Activated CD8-positive, alpha-beta memory T cell treated with anti-CD3 and anti-CD28 coated beads, Interleukin-2, amount 50 U/mL, for 24 hours (primary cell): ENCODE measurements around the gene CD248.
A peak's percentile ranks its signal among the peaks of the same experiment; 100 is the strongest.
"Not testable (repeated sequence)": the region's sequence is repeated elsewhere in the genome, so short reads cannot be mapped to it uniquely, and the experiment has no call there.

Source experiments
- DNase-seq: peaks from one replicate; pipeline ENCODE4 v3.0.0-alpha.2; 2020; ENCODE audit errors: extremely low read depth

CD248 gene

DNA sequence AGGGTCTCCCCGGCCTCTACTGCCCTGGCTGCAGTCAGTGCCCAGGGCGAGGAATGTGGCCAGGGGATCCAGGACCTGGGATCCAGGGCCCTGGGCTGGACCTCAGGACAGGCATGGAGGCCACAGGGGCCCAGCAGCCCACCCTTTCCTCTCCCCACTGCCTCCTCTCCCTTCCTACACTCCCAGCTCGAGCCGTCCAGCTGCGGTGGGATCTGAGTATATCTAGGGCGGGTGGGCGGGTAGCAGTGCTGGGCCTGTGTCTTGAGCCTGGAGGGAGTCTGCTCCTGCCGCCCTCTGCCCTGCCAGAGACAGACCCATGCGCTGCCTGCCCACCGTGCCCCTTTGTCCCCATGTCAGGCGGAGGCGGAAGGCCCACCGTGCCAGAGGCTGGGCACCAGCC is 40.2 kb downstream of the CD248 start:
- DNase-seq, result not testable (repeated sequence)

DNA sequence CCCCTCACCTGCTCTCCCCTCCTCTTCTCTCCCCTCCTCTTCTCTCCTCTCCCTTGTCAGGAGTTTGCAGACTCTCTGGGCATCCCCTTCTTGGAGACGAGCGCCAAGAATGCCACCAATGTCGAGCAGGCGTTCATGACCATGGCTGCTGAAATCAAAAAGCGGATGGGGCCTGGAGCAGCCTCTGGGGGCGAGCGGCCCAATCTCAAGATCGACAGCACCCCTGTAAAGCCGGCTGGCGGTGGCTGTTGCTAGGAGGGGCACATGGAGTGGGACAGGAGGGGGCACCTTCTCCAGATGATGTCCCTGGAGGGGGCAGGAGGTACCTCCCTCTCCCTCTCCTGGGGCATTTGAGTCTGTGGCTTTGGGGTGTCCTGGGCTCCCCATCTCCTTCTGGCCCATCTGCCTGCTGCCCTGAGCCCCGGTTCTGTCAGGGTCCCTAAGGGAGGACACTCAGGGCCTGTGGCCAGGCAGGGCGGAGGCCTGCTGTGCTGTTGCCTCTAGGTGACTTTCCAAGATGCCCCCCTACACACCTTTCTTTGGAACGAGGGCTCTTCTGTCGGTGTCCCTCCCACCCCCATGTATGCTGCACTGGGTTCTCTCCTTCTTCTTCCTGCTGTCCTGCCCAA is 40.7 kb downstream of the CD248 start:
- DNase-seq, result no peak

DNA sequence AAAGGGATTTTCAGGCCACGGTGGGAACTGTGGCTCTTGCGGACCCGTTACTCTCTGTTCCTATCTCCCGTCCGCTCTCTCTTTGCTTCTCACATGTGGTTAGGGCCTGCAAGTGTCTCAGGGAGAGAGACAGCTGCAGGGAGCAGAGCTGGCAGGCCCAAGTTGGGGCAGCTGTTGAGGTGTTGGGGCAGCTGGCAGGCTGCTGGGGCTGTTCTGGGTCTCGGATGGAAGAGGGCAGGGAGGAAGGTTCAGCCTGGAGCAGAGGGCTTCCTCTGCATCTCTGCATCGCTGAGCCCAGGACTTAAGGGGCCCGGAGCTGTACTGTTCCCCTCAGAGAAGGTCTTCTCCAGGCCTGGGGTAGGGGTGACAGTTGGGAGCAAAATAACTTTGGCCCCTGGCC is 41.4 kb downstream of the CD248 start:
- DNase-seq, result no peak

DNA sequence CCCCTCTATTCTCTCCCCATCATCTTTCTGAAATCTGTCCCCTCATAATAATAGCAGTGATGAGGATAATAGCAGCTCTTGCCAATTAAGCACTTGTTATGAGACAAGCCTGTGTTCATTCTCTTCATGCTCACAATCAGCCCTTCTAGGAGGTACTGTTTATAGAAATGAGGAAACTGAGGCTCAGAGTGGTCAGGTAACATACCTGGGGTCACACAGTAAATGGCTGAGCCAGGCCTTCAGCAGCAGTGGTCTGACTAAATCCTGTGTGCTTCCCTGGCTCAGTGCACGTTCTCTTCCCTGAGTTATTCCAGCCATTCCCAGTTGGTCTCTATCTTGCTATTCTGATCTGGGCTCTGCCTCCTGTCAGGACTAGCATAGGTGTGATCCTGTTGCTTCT is 42.6 kb downstream of the CD248 start:
- DNase-seq, result no peak

DNA sequence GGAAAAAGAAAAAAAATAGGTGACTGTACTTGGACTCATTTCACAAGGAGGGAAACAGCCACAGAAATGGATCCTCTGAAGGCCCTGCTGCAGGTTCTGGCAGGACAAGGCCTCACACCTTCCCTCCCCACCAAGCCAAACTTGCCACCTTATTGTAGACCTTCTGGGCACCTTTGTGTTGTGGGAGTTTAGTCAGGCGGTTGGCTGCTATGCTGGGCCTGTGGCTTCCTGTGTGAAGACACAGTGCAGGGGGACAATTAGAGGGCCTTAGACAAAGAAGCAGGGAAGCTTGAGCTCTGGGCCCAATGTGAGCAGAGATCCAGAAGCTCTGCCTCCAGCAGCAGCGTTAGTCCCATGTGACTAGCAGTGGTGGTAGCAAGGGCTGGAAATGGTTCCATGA is 44.2 kb downstream of the CD248 start:
- no peak for DNase-seq

DNA sequence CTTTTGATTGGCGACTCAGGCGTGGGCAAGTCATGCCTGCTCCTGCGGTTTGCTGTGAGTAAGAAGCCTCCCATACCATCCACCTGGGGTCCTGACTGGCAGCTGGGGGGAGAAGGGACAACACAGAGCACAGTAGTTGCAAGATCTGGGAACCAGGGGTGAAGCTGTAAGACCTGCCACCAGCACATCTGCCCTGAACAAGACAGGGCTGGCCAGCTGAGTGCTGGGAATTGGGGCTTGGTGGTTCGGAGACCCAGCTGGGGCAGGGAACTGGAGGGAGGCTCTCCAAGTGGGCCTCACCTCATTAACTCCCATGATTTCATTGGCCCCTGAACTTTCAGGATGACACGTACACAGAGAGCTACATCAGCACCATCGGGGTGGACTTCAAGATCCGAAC is 45.0 kb downstream of the CD248 start:
- DNase-seq, result no peak

DNA sequence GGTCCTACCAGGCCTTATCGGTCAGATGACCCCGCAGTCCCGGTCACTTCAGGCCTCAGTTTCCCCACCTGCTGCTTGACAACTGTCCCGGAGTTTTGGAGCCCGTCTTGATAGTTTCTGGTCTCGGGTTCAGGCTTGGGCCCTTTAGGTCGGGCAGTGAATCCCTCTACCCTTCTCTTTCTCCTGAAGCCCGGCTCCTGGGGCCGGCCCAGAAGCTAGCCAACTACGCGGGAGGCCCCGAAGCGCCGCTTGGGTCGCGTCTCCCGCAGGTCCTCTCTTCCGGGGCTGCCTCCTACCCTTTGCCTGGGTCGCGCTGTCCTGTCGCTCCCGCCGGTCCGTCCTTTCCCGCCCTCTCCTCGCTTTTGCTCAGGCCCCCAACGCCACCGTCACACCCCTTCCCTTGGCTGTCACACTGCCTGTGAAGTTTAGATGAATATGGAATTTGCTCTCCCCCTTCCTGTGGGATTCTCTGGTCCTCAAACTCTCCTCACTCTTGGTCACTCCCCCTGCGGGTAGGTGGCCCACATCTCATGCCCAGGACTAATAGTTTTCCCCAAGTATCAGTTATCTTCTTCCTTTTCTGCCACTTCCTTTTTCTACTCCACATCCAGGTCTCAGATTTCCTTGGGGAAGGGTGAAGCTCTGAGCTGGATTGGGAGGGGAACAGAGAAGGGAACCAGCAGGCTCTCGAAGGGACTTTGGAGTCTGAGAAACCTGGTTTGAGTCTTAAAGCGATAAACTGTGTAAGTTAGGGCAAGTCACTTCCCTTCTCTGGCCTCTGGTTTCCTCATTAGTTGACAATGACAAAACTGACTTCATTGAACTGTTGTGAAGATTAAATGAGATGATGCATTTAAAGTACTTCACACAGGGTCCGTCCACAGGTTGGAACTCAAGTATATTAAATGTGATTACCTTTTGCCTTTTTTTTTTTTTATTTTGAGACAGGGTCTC is 47.6 kb downstream of the CD248 start:
- DNase-seq, result no peak

DNA sequence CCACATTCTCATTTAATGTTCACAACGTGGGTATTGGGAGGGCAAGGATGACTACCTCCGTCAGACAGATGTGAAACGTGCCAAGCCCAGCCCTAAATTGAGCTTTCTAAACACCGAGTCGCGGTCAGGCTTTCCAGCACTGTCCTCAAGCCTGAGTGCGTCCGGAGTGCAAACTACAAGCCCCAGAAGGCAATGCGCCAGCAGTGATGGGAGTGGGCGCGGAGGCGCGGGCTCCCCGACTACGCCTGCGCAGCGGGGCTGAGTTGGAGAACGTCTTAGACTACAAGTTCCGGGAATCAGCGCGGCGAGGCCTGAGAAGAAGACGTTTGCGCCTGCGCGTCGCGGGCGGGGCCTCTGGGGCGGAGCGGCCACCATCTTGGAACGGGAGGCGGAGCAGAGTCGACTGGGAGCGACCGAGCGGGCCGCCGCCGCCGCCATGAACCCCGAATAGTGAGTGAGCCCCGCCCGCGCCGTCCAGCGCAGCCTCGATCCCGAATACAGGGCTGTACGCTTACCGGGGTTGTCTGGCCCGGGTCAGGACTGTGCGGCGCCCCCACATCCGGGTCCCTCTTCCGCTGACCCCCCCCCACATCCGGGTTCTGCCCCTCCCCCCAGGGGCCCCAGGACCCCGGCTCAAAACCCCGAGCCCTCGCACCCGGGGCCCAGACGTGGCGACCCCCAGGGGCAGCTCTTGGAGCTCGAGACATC is 48.4 kb downstream of the CD248 start, which contains the start of gene RAB1B:
Gene RAB1B (plus strand): TSS at position 396 of the 708 bp plus-strand sequence. CDS start 41 bp downstream, at position 437.
- peak; percentile 99 for DNase-seq

DNA sequence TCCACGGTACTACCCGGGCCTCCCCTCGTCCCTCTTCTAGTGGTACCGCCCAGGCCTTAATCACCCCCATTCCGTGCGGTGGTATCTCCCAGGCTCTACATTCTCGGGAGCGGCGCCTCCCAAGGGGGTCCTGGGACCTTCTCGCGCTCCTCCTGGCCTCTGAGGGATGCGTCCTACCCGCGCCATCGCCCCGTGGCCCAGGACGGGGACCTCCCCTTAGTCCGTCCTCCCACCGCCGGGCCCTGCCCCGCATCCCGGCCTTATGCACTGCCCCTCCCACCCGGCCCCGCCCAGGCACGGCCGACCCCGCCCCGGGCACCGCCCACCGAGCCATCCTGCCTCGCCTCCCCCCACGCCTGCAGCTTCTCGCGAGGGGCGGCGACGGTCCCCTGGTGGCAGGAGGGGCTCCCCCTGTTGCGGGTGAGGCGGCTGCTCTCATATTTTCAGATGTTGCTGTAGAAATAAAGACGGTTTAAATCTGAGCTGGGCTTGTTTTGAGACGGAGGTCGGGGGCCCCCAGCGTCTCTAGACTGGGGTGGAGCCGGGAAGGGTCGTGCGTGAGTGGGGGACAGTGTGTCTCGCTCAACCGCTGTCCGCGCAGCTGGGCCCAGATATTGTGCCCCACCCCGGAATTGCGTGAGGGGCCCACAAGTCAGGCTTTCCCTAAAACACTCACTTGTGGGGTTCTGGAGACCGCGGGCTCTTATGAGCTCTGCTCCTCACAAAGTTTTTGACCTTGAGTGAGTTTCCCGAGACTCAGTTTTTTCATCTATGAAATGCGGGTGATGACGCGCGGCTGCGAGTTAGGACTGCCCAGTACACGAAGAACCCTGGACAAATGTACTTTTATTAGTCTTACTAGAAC is 49.2 kb downstream of the CD248 start:
- peak; percentile 58 for DNase-seq

DNA sequence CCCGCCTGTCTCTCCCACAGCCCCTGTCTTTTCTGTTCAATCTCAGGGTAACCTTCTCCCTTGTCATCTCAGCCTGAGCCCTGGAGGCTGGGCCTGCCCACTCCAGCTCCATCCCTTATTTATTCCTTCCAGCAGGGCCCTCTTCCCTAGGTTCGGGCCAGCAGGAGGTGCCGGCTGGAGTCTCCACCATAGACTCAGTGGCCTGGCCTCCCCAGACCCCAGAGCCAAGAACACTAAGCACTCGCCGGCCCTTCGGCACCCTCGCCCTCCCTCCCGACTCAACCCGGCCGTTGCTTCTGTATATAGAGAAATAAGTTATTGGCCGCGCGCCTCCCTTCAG is 49.8 kb downstream of the CD248 start:
- DNase-seq, result no peak

DNA sequence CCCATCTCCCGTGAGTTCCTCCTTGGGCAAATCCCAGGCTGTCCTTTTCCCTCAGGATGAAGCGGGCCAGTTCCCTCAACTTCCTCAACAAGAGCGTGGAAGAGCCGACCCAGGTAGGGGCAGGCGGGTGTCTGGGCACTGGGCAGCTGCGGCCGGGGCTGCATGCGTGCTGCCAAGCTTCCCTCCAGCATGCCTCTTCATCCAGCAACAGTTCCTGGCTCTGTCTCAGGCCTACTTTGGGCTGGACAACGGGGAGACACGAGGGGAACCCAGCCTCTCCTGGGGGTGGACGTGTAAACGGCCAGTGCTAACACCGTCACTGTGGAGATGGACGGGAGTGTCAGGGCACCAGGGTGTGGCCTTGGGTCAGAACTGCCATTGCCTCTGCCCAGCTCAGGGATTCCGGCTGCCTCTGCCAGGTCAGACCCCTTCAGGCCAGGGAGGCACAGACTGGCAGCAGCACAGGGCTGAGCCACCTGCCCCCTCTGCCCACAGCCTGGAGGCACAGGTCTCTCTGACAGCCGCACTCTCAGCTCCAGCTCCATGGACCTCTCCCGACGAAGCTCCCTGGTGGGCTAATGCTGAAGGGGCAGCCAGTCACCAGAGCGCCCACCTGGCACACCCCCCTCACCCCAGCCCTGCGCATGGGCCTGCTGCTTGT is 50.3 kb downstream of the CD248 start:
- DNase-seq, result no peak

DNA sequence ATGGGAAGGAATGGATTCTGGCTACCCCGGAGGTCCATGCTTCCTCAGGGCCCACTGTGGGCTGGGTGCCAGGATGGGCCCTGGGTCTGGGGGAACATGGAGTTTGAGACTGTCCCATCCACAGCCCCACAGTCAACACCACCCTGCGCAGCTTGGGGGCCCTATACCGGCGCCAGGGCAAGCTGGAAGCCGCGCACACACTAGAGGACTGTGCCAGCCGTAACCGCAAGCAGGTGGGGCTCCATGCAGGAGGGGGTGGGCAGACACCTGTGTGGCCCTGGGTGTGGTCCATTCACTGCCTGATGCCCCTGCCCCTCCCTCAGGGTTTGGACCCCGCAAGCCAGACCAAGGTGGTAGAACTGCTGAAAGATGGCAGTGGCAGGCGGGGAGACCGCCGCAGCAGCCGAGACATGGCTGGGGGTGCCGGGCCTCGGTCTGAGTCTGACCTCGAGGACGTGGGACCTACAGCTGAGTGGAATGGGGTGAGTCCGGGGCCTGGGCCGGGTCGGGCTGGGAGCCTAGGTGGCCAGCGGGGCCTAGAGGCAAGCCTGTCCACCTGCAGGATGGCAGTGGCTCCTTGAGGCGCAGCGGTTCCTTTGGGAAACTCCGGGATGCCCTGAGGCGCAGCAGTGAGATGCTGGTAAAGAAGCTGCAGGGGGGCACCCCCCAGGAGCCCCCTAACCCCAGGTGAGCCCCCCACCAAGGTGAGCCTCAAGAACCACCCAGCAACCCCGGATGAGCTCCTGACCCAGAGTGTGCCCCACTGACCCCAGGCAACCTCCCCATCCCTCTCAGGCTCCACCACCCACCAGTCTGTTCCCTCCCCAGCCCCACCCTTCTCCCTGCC is 51.1 kb downstream of the CD248 start:
- DNase-seq, result no peak

DNA sequence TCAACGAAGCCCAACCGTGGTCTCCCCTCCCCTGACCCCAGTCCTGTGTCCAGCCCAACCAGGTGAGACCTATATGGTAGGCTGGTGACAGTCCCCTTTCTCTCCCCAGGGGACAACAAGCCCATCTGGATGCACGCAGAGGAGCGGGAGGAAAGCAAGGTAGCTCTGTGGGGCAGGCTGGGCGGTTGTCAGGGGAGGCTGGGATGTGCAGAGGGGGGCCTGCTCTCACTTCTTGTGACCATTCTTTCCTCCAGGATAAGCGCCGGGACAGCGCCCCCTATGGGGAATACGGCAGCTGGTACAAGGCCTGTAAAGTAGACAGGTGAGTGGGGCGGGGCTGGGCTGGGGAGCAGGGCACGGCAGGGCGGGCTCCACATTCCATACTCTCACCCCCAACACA is 51.9 kb downstream of the CD248 start:
- no peak for DNase-seq
